Neural cell (in vitro differentiated cells): Measurements from ENCODE around the gene ONECUT2.

Experiments used
- CTCF ChIP-seq: fragments of 450-650 bp; IDR thresholded peaks from 2 replicates; pipeline ENCODE4 v1.5.1; 2014; ENCODE audit warnings: antibody characterized with exemption, mild to moderate bottlenecking, moderate library complexity; ENCODE audit not compliant: poor library complexity, severe bottlenecking
- EZH2 ChIP-seq: fragments of 200-600, 300-800 bp; shearing (Covaris generic), sonication (generic); IDR thresholded peaks from 2 replicates; pipeline ENCODE4 v1.6.1; 2014; ENCODE audit warnings: antibody characterized with exemption, low read length, borderline replicate concordance, mild to moderate bottlenecking; ENCODE audit not compliant: insufficient read depth, poor library complexity, severe bottlenecking
- POLR2AphosphoS5 ChIP-seq: IDR thresholded peaks from 2 replicates; pipeline ENCODE4 v1.6.1; 2012
- TAF1 ChIP-seq: IDR thresholded peaks from 2 replicates; pipeline ENCODE4 v1.6.1; 2012; ENCODE audit warnings: low read depth

GRCh38 chr18:57443247-57443646, 8.1 kb downstream of the ONECUT2 start:
- TF ChIP-seq CTCF (no peak), EZH2 (no peak), TAF1 (no peak), POLR2AphosphoS5 (no peak)
